WI38 (cell line): Measurements from ENCODE around the gene ZNF410.
"Not testable (repeated sequence)": the region's sequence is repeated elsewhere in the genome, so short reads cannot be mapped to it uniquely, and the experiment has no call there.

ENCODE experiments used
- H3K4me3 ChIP-seq: 2 replicates; pipeline ENCODE4 v1.5.1; 2011; ENCODE audit warnings: low read depth, mild to moderate bottlenecking, control low read depth, low read length
- TF ChIP-seq, protein P1 (sequence below): IDR thresholded peaks from 2 replicates; pipeline ENCODE4 v1.5.1; 2012; ENCODE audit warnings: low read depth, mild to moderate bottlenecking, control low read depth, low read length

ZNF410 gene

DNA sequence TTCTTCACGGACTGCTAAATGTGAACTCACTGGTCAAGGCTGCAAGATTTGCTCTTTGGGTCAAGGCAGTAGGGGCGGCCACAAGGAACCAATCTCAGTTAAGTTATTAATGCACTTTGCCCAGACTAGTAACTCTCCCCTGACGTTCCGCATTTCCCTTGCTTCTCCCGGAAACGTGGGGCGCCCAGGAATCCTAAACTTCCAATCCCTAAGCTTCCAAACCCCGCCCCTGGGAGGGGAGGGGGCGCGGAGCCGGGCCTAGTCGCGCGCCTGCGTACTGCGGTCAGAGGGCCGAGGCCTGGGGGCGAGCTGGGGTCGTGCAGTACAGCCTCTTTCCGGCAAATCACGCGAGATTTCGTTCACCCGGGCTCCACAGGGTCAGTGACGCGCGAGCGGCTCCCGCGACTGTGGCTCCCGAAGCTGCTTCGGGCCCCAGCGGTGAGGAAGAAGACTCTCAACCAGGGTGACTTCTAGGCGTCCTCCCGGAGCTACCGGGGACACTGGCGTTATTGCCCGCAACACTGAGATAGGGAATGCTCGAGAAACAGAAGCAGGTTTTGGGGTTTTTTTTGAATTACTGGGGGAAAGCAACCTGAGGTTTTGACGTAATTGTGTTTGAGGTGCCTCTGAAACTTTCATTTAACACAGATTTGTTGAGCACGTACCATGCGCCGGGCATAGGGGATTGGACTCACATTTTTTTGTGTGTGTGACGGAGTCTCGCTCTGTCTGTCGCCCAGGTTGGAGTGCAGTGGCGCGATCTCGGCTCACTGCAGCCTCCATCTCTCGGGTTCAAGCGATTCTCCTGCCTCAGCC, 34.9 kb upstream of the ZNF410 start, which contains the start of gene PTGR2:
TSS of gene PTGR2 (plus strand) at position 265 of the 816 bp plus-strand sequence. CDS start 7,032 bp downstream, outside the sequence.
- TF ChIP-seq, protein P1, sequence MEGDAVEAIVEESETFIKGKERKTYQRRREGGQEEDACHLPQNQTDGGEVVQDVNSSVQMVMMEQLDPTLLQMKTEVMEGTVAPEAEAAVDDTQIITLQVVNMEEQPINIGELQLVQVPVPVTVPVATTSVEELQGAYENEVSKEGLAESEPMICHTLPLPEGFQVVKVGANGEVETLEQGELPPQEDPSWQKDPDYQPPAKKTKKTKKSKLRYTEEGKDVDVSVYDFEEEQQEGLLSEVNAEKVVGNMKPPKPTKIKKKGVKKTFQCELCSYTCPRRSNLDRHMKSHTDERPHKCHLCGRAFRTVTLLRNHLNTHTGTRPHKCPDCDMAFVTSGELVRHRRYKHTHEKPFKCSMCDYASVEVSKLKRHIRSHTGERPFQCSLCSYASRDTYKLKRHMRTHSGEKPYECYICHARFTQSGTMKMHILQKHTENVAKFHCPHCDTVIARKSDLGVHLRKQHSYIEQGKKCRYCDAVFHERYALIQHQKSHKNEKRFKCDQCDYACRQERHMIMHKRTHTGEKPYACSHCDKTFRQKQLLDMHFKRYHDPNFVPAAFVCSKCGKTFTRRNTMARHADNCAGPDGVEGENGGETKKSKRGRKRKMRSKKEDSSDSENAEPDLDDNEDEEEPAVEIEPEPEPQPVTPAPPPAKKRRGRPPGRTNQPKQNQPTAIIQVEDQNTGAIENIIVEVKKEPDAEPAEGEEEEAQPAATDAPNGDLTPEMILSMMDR: no peak
- peak within 1 kb of the TSS; percentile 56 for H3K4me3 ChIP-seq

DNA sequence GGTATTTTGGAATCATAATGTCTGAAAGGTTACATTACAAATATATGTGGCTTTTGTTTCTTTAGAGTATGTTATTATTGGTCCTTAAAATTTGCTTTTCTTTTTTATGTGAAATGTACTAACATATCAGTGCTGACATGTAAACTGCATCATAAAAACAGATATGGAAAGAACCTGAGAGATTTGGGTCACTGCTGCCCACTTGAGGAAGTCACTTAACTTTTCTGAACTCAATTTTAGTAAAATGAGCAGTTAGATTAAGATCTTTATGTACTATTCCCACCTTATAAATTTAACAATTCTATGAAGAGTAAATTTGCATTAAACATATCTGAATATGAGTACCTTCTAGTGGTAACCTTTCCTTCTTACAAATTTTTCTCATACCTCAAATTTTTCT, 27.5 kb upstream of the ZNF410 start:
- TF ChIP-seq, protein P1: no peak
- no peak overlapping the region for H3K4me3 ChIP-seq

DNA sequence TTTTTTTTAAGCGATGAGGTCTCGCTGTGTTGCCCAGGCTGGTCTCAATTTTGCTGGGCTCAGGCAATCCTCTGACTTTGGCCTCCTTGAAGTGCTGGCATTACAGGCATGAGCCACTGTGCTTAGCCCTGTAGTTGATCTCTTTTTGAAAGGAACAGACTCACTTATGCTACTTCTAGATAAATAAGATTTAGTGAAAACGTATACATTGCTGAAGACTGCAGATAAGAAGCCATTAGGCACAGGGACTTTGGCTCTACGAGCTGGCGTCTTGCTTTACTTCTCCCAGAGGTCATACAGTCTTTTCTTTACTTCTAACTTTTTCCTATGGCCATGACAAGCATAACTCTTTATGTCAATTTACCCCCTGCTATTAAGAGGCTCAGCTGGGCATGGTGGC, 25.6 kb upstream of the ZNF410 start:
- TF ChIP-seq, protein P1: no peak
- no peak overlapping the region for H3K4me3 ChIP-seq

DNA sequence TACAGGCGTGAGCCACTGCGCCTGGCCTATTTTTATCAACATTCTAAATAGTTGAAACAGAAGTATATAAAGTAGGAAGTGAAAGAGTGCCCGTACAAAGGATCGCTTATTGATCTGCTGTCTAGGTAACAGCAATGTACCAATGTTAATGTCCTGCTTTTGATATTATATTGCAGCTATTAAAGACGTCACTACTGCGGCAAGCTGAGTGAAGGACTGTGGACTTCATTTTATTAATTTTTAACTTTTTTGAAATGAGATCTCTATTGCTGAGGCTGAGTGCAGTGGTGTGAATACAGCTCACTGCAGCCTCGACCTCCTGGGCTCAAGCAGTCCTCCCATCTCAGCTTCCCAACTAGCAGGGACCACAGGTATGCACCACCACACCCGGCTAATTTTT, 24.2 kb upstream of the ZNF410 start:
- no peak overlapping the region for H3K4me3 ChIP-seq
- TF ChIP-seq, protein P1: no peak

DNA sequence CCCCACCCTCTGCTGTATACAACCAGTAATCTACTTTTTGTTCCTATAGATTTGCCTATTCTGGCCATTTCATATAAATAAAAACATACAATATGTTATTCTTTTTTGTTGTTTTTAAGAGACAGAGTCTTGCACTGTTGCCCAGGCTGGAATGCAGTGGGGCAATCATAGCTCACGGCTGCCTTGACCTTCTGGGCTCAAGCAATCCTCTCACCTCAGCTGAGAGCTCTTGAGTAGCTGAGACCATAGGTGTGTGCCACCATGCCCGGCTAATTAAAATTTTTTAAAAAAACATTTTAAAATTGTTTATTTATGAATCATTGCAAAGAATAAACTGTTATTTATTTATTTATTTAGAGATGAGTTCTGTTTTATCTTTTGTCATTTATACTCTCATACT, 23.4 kb upstream of the ZNF410 start:
- TF ChIP-seq, protein P1: no peak
- no peak overlapping the region for H3K4me3 ChIP-seq

DNA sequence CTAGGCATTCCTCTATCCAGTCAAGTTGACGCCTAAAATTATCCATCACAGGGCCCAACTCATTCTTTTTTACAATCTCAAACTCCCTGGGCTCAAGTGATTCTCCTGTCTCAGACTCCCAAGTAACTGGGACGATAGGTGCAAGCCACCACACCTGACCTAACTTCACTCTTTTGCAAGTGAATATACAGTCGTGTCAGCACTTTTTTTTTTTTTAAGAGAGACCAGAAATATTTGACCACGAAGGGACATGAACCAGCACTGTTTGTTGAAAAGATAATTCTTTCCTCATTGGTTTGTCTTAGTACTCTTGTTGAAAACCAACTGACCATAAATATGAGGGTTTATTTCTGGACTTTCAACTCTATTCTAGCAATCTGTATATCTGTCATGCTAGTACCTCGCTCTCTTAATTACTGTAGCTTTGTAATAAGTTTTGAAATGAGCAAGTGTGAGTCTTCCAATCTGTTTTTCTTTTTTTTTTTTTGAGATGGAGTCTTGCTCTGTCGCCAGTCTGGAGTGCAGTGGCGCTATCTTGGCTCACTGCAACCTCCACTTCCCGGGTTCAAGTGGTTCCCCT, 21.0 kb upstream of the ZNF410 start:
- TF ChIP-seq, protein P1: no peak
- no peak overlapping the region for H3K4me3 ChIP-seq

DNA sequence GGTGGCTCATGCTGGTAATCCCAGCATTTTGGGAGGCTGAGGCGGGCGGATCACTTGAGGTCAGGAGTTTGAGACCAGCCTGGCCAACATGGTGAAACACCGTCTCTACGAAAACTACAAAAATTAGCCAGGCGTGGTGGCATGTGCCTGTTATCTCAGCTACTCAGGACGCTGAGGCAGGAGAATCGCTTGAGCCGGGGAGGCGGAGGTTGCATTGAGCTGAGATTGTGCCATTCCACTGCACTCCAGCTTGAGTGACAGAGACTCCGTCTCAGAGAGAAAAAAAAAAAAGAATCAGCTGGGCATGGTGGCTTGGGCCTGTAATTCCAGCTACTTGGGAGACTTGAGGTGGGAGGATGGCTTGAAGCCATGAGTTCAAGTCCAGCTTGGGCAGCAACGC, 16.9 kb upstream of the ZNF410 start:
- H3K4me3 ChIP-seq: not testable (repeated sequence)
